22Rv1 (cell line): Measurements from ENCODE around the gene TMBIM6.

Experiments
- H3K27ac ChIP-seq: fragments of 450-650 bp; 2 replicates; pipeline ENCODE4 v1.5.1; 2017
- CTCF ChIP-seq: fragments of 450-650 bp; IDR thresholded peaks from 2 replicates; pipeline ENCODE4 v1.5.1; 2017; ENCODE audit warnings: mild to moderate bottlenecking
- ZFX ChIP-seq: fragments of 450-650 bp; IDR thresholded peaks from 2 replicates; pipeline ENCODE4 v1.6.1; 2017; ENCODE audit warnings: antibody characterized with exemption, borderline replicate concordance

The TMBIM6 gene

GRCh38 chr12:49702009-49702408, 39.3 kb upstream of the TMBIM6 start:
- H3K27ac ChIP-seq, result no peak overlapping the region

DNA sequence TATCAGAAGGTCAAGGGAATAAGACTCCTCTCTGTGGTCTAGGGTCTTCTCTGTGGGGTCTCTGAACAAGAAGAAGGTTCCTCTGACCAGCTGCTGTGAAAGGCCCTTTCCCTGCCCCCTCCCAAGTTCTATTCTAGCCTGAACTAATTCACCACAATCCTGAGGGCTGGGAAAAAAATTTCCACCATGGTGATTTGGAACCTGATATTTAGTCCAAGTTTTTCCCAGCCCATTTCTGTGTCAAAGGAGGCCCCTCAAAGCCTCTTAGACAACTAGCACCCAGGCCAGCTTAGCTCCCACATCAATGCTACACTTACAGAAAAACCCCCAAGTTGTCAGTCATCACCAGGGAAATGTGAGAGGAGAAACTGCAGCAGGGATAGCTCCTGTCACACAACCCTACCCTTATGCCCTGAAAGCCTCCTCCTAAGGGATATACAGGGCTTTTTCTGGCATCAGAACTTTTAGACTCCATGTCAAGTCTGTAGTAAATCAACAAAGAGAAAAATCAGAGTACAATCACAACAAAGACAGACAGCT, 38.6 kb upstream of the TMBIM6 start:
- H3K27ac ChIP-seq, result no peak overlapping the region
- TF ChIP-seq ZFX, result no peak
- no peak for TF ChIP-seq CTCF

More at GRCh38 chr12:49702009-49702408, 39.3 kb upstream of the TMBIM6 start:
- TF ChIP-seq CTCF, result no peak
- TF ChIP-seq ZFX, result no peak

DNA sequence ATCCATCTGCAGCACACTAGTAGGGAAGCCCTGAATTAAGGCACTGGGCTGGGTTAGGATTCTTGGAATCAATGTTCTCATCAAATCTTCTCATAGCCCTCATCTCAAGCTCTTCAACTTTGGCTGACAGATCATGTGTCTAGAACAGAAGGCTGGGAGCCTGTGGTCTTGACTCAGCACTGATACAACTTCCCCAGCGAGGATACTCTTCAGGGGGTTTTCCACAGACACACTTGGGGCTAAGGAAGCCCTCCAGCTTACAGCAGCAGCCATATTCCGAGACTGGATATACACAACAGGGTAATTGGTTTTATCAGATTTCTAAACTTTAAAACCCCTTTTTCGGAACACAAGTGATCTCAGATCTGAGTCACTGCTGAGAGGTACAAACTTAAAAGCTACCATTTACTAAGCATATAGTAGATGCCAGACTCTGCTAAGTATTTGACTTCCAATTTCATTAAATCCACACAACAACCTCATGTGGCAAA, 37.7 kb upstream of the TMBIM6 start:
- H3K27ac ChIP-seq, result no peak overlapping the region
- TF ChIP-seq ZFX (no peak), CTCF (no peak)

GRCh38 chr12:49705479-49706134, 35.8 kb upstream of the TMBIM6 start:
- no peak overlapping the region for H3K27ac ChIP-seq
- TF ChIP-seq CTCF, result no peak

DNA sequence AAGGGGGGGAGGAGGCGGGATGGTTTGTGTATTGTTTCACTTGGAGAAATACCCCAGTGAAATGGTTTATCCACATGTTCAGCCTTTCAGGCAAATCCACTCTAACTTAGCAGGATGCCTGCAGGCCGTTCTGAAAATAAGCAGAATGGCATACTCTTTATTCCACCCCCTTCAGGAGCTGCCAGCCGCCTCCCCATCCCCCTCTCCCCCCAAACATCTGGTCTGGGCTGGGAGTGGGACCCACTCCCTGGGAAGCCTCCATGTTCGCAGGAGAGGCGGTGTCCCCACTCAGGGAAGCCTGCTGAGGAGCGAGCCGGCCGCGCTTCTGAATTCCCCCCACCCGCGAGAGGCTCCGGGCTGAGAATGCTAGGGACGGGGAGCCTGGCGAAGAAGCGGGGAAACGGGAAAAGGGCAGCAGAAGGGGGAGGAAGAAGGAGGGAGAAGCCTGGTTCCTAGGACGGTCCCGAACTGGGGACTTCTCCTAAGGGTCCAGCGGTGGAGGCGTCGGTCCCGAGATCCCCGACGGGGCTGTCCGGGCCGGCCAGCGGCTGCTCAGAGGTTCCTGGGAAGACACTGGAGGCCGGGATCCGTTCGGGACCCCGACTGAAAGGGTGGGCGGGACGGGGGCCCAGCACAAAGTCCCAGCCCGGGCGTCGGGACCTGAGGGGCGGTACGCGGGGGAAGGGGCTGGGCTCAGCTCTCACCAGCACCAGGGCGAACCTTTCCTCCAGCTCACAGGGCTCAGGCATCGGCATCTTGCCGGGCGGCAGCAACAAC, 34.8 kb upstream of the TMBIM6 start:
- no peak overlapping the region for H3K27ac ChIP-seq
- no peak for TF ChIP-seq CTCF
- TF ChIP-seq ZFX, result no peak

DNA sequence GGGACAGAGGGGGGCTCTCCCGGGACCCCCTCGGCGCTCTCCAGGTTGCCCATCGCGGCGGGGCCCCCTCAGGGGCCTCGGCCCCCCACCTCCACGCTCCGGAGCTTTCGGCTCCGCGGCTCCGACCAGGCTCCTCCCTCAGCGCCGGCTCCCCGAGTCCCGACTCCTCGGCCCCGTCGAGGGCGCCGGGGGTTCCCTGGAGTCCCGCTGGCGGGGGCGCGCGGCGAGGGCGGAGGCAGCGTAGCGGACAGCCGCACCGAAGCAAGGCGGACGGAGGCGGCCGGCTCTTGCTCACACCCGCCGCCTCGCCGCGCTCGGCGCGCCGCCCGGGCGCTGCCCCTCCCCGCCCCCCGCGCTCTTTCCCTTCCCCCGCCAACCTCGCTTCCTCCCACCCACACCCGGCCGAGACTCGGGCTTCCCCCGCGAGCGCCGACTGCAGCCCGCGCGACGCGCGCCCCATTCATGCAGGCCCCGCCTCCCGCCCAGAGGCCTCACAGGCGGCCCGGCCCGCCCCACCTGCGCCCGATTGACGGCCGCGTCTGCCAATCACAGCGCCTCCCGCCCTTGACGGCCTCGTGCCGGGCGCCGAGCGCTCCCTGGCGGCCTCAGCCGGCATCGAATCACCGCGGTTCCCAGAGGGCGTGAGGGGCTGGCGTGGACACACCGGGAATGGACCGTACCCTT, 34.1 kb upstream of the TMBIM6 start, which contains the start of gene FMNL3:
Gene FMNL3, minus strand, starts transcription at position 278 of the 684 bp plus-strand sequence. Its CDS starts 225 bp downstream, at position 53.
- H3K27ac ChIP-seq, result no peak within 1 kb of the TSS
- TF ChIP-seq ZFX (no peak), CTCF (peak; percentile 100)

GRCh38 chr12:49707812-49708147, 33.6 kb upstream of the TMBIM6 start:
- TF ChIP-seq CTCF (peak; percentile 69), ZFX (no peak)
- no peak overlapping the region for H3K27ac ChIP-seq
